GM21723 (cell line): ENCODE results near the gene TAL1.
A peak's percentile ranks its signal among the peaks of the same experiment; 100 is the strongest.

Source experiments
- ATAC-seq: cut with Tn5 transposase; IDR thresholded peaks from one replicate; pipeline ENCODE4 v1.9.1; 2021; ENCODE audit warnings: mild to moderate bottlenecking, moderate library complexity; ENCODE audit not compliant: unreplicated experiment

Gene TAL1

DNA sequence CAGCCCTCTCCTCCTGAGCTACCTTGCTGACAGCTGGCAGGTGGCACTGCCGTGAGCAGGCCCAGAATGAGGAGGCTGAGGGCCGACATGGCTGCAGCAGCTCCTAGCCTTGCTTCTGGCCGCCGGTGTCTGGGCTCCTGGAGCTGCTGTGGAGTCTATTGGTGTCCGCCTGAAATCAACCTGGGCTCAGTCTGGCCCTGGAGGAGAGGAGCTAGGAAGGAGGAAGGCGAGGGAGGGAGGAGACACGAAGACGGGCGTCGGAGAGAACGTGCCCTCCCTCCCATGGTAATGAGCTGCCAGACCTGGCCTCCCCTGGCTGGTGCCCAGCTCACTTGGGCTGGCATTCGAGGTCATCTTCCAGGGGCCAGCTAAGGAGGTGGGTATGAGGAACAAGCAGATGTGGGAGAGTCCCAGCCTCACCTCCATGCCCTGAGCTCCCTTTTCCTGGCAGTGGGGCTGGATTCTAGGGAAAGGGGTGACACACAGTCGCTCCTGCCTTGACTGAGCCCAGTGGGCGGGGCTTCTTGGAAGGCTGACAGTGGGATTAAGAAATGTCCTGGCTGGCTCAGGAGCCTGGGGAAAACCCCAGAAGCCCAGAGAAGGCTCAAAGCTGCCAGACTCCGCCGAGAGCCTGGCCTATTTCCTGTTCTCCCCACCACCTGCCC, 42.0 kb downstream of the TAL1 start, which contains the start of gene PDZK1IP1:
Gene PDZK1IP1, minus strand, starts transcription at position 193 of the 665 bp plus-strand sequence. Its CDS starts 104 bp downstream, at position 89.
- ATAC-seq: no peak

DNA sequence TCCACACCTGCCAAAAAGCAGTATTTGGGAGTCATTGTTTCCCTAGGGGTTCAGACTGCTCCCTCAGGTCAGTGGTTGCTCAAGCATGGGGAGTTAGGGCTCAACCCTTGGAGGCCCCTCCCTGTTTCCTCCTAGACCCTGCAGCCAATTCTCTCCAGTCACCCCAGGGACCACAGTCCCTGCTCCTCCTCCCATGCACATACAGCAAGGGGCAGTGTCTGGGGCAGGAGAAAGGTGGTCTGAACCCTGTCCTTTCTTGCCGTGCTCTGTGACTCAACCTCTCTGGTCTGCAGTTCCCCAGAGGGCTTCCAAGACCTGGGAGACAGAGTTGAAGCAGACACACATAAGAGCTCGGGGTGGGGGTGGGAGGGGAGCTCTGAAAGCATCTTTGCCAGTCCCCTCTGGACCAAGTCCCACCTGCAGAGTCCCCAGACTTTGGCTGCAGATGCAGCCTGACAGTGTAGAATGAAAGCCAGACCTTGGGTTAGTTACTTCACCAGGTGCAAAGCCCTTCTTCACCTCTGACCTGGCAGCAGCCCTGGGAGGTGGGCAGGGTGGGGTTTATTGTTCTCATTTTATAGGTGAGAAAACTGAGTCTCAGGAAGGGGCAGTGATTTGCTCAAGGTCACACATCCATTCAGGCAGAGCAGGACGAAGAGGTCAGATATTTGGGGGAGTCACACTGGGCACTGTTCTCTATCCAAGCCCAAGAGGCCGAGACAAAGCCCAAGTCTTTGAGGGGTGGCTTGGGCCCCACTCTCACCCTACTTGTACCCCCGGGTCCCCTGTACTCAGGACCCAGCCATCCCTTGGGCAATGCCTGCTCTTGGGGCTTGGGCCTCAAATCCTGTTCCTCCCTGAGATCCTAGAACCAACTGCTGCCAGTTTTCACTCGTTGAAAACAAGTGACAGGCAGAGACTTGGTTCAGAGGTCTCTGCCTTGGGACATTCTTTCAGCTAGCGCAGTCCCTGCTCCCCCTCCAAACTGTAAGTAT, 42.9 kb downstream of the TAL1 start:
- no peak for ATAC-seq

DNA sequence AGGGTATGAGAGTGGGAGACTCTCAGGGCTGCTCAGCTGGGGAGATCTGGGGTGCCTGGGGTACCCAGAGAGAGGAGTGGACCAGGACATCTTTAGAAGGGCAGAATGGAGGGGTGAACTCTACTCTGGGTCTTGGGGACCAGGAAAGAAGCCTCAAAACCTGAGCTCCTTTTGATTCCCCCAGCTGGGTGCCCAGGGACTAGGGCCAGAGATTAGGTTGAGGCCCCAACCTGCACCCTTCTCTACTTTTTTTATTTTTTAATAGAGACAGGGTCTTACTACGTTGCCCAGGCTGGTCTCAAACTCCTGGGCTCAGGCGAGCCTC, 44.1 kb downstream of the TAL1 start:
- ATAC-seq: no peak

DNA sequence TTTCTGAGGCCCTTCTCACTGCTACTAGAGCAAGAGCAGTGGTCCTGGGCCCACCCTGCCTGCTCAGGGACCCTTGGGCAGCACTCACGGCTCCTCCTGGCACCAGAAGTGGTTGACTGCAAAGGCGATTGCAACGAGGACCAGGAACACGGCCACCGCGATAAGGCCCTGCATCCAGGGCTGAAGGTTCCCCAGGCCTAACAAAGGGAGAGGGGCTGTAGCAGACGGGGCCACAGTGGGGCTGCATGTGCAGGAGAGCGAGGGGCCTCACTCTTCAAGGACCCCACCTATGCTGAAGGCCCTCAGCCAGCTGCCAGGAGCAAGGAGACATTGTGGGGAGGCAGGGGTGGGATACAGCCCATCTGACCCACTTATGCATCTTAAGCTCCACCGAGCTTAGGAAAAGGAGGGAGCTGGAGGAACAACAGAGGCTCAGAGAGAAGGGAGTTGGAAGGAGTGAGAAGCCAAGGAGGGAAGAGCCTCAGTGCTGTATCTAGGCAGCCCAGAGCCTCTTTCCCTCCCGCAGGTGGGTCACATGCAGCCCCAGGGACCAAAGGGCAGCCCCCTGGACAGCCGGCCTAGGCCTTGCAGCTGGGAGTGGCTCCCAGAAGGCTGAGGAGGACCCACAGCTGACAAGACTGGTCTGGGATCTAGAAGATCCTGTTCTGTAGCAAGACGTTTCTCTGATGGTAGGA, 44.6 kb downstream of the TAL1 start:
- no peak for ATAC-seq

DNA sequence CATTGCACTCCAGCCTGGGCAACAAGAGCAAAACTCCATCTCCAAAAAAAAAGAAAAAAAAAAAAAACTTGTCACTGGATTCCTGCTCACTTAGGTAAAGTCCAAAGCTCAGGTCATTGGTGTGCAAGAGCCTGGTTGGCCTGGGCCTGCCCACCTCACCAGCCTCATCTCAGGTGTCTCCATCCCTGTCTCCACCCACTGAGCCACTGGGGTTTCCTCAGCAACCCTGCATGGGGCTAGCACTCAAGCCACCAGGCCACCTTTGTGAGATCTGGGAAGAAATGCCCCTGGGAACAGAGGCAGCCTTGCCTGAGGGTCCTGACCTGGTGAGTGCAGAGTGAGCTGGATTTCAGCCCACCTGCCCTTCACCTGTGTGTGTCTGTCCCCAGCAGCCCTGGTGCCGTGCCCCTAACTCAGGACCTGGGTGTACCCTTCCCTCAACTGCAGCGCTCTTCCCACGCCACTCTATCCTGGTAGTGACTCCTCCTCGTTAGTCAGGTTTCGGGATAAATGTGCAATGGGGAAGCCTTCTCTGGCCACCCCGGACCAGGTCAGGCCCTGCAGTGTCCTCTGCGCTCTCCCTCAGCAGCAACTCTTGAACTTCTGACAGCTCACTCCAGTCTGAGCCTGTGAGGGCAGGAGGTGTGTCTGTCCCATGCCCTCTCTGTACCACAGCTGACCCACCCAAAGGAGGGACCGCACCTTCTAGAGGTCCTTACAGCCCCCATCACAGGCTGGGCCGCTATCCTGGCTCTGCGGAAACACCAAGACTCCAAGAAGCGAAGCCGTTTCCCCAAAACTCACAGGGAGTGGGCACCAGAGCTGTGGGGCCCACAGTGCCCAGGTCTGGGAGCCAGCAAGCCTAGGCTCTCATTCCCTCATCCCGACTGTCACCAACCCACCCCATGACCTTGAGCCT, 45.5 kb downstream of the TAL1 start:
- no peak for ATAC-seq

DNA sequence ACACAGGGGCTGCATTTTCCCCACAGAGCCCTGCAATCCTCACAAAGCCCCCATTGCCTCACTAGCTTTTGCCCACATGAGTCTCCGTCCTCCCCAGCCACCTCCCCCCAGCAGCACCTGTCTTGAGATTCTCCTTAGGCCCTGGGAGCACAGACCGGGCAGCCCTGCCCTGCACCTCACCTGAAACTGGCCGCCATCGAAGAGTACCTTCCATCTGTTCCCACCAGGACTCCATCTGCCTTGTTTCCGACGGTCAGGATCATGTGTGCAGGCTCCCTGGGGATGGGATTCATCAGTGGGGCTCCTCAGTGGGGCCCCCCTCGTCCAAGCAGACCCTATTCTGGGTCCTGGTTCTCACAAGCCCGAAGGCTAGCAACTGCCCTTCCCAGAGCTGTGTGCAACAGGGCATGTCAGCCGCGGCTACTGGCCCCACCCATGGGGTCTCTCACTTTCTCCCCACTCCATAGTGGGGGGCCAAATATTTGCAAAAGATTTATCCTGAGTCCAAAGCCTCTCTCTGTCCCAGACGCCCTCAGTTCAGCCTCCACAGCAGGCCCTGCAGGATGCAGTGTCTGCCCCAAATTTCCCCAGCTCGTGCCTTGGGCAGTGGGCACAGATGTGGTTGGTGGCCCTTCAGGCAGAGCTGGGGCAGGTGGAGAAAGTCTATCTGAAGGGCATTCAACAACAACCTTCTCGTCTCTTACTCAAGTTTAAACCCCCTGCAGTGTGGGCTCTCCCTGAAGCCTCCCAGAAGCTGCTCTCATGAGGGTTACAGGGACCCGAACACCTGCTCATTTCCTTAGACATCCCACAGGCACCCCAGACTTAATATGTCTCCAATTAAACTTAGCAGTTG, 47.0 kb downstream of the TAL1 start:
- ATAC-seq: no peak

DNA sequence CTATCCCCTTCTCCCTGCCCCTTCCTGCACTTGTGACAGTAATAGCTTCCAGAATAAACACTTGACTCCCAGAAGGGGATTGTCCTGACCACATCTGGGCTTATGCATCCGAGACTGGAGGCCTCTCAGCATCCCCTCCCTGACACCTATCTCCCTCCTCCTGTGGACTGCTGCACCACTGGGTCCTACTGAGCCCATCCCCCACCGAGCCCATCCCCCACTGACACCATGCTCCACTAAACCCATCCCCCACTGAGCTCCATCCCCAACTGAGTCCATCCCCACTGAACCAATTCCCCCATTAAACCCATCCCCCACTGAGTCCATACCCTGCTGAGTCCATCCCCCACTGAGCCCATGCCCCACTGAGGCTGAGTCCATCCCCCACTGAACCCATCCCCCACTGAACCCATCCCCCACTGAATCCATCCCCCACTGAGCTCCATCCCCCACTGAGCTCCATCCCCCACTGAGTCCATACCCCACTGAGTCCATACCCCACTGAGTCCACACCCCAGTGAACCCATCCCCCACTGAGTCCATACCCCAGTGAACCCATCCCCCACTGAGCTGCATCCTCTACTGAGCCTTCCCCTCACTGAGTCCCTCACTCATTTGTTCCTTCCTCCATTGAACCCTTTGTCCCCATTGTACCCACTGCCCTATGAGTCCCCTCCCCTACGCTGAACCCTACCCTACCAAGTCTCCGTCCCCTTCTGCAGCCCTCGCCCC, 47.8 kb downstream of the TAL1 start:
- no peak for ATAC-seq

DNA sequence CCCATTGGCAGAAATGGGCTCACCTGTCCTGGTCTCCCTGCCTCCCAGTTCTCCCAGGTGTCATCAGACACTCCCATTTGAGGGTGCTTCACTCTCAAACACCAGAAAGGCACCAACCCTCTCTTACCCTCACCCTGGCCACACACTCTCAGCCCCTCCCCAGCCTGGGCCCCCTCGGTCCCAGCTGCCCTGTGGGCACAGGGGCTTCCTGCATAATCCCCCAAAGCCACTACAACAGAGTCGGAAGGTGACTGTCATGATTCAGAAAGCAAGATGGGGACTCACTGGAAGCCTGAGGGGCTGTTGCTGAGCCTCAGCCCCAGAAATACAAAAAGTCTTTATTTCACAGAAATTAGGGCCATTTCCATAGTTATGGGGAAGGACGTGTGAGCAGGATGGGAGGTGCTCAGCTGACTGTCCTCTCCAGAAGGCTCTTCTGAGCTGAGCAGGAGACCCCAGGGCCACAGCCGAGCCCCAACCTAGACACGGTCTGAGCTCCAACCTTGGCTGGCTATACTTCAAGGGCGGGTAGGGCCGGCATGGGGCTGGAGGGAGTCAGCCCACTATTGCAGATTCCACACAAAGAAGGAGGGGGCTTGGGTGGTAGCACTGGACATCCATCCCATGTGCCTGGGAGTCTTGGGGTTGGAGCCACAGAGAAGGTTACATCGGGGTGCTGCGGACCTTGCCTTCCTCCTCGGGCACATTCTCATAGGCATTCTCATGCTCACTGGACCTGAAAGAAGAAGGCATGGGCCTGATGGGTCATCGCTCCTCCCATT, 48.5 kb downstream of the TAL1 start:
- no peak for ATAC-seq

DNA sequence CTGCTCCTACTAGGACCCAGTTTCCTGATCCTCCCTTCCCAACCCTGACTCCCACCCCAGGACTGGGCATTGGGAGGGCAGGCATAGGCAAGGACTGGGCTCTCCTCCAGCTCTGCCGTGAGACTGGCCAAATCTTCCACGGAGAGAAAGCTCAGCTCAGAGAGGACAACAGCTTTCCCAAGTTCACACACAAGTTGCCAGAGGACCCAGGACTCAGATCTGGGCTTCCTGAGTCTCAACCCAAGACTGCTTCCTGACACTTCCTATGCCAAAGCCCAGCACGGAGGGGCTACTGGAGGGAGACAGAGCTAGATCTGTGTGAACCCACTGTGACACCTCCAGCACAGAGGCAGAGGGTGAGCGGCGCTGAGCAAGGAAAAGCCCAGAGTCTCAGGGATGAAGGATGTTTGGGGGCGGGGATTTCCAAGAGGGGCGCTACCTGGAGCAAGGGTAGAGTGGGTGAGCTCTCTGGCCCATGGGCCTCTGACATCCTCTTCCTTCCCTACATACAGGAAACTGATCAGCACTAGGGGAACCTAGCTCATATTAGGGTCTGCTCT, 49.3 kb downstream of the TAL1 start:
- no peak for ATAC-seq

DNA sequence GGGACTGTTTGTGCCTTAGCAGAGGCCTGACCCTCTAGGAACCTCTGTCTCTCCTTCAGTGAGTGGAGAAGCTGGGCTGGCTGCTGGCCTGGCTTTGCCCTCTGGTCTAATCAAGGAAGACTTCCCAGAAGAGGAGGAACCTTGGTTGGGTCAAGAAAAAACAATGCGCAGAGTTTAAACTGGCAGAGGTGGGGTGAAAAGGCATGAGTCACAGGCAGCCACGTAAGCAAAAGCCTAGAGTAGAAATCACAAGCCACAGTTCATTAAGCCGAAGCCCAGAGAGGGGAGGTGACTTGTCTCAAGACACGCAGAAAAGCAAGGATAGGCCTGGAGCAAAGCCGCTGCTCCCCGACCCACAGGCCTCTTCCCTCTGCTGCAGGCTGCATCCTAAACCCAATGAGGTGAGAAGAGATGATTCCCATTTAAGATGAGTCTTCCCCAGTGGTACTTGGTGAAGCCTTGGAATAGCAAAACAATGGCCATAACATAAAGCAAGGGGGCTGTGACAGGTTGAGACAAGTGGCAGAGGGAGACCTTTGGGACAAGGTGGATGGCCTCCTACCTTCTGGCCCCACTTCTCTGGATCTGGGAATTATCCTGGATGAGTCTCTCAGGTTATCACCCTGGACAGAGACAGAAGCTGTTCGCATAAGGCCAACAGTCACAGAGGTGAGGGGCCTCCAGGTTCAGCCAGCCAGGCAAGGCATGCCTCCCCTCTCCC, 49.9 kb downstream of the TAL1 start:
- no peak for ATAC-seq

DNA sequence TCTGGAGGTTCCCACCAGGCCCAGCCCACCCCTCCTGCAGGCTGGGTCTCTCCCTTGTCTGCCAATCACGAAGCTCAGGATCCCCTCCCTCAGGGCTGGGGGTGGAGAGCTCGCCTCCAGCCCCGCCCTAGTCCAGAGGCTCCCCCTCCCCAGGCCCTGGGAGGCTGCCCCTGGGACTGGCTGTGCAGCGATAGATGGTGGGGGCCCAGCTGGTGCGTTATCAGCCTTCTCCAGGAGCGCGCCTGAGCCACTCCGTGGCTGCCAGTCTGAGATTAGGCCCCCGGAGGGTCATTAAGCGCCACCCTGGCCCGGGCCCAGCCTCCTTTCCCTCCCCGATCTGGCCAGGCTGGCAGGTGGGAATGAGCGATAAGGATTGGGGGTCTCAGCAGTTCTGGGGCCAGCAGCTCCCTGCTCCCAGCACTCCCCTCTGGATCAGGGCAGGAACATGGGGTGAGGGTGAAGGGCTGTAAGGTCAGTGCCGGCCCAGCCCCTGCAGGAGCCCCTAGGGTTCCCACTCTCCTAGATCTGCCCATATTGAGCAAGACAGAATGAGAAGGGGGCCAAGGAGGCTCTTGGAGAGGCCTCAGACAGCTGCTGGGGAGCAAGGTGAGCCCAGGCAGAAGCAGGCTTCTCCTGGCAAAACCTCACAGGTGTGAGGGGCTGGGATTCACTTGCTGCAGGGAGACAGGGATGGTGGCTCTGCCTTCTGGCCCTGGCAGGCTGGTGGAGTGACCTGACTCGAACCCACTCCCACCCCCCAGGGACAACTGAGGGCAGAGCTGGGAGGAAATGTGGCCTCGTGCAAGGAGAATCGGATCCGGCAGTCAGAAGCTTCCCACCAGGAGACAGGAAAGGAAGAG, 50.7 kb downstream of the TAL1 start:
- ATAC-seq: no peak

DNA sequence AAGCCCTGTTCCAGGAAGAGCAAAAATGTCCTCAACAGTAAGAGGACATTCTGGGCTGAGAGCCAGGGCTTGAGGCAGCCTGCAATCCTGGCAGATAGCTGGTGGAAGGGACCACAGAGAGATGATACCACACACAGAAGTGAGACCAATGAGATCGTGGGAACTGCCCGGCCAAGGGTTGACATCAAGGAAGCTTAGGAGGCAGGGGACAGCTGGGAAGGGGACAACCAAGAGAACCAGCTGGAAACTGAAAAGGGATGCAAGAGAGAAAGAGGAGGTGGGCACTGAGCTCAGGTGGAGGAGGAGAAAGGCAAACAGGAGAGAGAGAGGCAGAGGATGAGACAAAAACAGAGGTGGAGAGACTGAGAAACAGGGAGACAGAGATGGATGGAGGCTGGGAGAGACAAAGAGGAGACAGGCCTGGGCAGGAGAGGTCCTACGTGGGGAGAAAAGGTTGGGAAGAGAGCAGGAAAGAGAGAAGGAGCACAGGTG, 51.4 kb downstream of the TAL1 start:
- ATAC-seq: no peak

DNA sequence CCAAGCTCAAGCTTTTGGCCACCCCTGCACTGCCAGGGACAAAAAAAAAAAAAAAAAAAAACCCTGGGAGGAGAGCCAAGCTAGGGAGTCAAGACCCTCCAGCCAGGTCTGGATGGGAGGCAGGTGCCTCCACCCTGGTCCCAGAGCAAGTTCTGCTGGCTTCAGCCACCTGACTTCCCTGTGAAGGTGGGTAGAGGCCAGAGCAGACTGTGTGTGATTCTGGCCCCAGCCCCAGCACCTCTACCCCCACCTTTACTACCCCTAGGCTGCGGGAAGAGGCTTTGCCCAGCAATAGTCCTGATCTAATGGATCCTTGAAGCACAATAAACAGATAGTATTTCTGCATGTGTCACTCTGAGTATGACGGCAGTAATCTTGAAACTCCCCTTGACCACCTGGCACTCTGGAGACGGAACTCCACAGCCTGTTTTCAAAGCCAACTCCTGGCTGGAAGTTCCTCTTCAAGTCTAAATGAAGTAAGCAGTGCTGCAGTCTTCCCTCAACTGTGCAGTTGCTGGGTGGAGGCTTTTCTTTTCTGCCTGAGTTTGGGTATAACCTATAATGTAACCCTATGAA, 51.9 kb downstream of the TAL1 start:
- ATAC-seq: no peak

DNA sequence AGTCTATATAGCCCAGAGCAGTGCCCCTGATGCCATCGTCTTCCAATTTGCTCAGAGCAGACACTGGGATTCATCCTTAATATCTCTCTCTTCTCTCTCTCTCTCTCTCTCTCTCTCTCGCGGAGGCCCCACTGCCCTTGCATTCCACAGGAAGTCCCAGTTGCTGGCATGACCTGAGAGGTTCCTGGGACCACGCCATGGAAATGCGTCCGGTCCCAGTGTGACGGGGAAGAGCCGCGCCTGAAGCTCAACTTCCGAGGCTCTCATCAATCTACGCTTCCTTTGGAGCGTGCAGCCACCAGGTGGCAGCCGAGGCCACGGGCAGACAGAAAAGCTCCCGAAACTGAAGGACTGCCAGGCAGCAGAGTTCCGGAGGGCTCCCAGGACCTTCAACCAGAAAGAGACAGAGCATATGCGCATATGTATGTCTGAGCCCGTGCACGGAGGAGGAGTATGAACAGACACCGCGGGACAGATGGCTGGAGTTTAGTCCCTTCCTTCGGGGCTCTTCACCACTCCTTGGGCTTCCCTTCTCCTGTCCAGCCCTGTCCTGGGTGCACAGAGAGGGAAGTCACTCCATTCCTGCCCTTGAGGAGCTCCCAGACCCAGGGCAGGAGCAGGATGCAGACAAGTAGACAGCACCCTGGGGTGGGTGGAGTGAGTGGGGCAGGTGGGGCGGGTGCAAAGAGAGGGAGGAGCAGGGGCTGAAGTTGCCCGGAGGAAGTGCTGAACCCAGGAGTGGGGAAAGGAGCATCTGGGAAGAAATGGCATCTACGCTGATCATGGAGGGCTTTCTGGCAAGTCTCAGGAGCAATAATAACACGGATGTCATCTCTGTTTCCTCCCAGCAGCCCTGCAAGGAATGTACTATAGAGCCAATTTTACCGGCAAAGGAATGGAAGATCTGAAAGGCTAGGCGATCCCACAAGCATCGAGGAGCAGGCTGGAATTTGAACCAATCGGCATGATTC, 52.7 kb downstream of the TAL1 start:
- peak; percentile 89 for ATAC-seq

DNA sequence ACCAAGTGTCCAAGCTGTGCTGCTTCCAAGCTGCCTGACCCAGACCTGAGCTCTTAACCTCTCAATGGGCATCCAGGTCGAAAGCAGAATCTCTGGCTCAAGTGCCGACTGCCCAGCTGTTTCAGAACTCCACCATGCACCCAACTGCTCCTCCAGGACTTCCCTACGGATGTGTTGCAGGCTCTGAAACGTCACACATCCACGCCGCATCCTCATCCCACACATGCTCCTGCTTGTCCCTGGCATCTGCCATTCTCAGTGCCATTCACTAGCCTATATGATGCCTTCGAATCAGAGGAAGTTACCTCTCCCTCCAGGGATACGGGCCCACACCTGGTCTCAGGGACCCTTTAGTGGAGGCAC, 53.4 kb downstream of the TAL1 start:
- no peak for ATAC-seq
